Esophagus muscularis mucosa (tissue), 3 donors: ENCODE data around the gene C16orf86.

Source experiments
- CTCF ChIP-seq, 3 experiments: fragments of 200-600 bp in 2 of 3; fragments of 450-650 bp in 1 of 3; sonication (generic) in 2 of 3; IDR thresholded peaks; one replicate each; pipeline ENCODE4 v1.5.1; 2017 to 2019; ENCODE audit warnings: antibody characterized with exemption in 3 of 3, mild to moderate bottlenecking in 2 of 3, moderate library complexity in 1 of 3
- POLR2A ChIP-seq: fragments of 450-650 bp; IDR thresholded peaks from one replicate; pipeline ENCODE4 v1.6.1; 2017; ENCODE audit warnings: antibody characterized with exemption, moderate library complexity, mild to moderate bottlenecking, low read depth

GRCh38 chr16:67656344-67657016, 10.1 kb upstream of the C16orf86 start:
- no peak for TF ChIP-seq POLR2A
- no peak for TF ChIP-seq CTCF (IDR thresholded peaks at IDR 0.05)
